ACC112 (cell line): ENCODE results near the gene KCNK15.

Experiments
- H2AFZ ChIP-seq: fragments of 200-600 bp; sonication (generic); one replicate; pipeline ENCODE4 v1.6.0; 2017; ENCODE audit warnings: antibody characterized with exemption, low read length; ENCODE audit not compliant: unreplicated experiment
- H3K27ac ChIP-seq: fragments of 200-600 bp; sonication (generic); 2 replicates; pipeline ENCODE4 v1.5.1; 2014; ENCODE audit warnings: low read depth, mild to moderate bottlenecking, antibody characterized with exemption, low read length, moderate library complexity
- H3K27me3 ChIP-seq: fragments of 200-600 bp; sonication (generic); 2 replicates; pipeline ENCODE4 v1.6.1; 2014; ENCODE audit warnings: mild to moderate bottlenecking, antibody characterized with exemption, low read length, moderate library complexity, mixed read lengths; ENCODE audit not compliant: insufficient read depth
- H3K36me3 ChIP-seq: fragments of 200-600 bp; sonication (generic); 2 replicates; pipeline ENCODE4 v1.6.1; 2016; ENCODE audit warnings: mild to moderate bottlenecking, antibody characterized with exemption, low read length, moderate library complexity, mixed read lengths; ENCODE audit not compliant: insufficient read depth
- H3K4me1 ChIP-seq: fragments of 200-600 bp; sonication (generic); one replicate; pipeline ENCODE4 v1.6.1; 2016; ENCODE audit warnings: low read length, mixed read lengths; ENCODE audit not compliant: insufficient read depth, unreplicated experiment, control insufficient read depth
- H3K4me3 ChIP-seq: fragments of 200-600 bp; sonication (generic); 2 replicates; pipeline ENCODE4 v1.5.1; 2014; ENCODE audit warnings: mild to moderate bottlenecking, low read depth, low read length
- H3K79me2 ChIP-seq: fragments of 200-600 bp; sonication (generic); one replicate; pipeline ENCODE4 v1.6.0; 2016; ENCODE audit warnings: low read length; ENCODE audit not compliant: control insufficient read depth, unreplicated experiment, insufficient read depth

KCNK15 gene

DNA sequence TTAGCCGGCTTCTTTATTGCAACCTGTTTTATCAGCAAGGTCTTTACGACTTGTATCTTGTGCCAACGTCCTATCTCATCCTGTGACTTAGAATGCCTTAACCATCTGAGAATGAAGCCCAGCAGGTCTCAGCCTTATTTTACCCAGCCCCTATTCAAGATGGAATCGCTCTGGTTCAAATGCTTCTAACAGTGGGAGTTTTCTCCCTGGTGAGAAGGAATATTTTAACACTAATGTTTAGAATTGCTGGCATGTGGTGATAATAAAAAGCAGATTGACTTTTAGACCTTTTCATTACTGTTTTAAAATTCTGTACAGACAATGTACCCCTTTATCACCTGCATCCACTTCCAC is 9.9 kb upstream of the KCNK15 start:
- H3K4me1 ChIP-seq = peaks cover 35% of the 10 kb centered on the region
- peak overlapping the region; percentile 17 for H2AFZ ChIP-seq

DNA sequence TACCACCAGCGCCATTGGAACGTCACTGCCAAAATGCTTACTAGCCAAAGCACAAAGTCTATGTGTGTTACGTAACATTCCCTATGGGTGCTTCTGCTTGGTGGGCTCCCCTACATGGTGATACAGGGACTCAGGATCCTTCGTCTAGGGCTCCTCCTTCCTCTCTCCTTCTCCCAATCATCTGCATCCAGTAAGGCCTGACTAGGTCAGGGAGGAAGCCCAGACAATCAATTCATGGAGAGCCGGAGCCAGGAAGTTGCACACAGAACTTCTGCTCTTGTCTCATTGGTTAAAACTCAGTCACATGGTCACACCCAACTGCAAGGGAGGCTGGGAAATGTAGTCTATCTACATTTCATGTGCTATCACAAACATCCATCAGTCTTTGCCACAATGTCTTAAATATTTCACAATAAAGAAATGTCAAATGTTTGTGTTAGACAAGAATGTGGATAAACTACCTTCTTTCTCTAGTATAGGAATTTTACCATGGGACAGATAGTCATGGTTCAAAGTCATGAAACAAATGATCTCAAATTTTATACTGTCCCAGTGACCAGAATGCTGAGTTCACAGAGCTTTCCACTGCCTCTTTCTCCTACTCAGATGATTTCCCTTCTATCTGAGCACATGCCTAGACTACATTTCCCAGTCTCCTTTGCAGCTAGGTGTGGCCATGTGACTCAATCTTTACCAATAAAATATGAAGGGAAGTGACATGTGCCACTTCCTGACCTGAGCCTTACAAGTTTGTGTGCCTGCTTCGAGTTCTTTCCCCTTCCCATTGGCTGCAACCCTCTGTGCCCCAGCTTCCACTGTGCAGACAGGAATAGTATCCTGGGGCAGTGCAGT is 9.3 kb upstream of the KCNK15 start:
- no peaks in the 10 kb centered on the region for H3K79me2 ChIP-seq
- no peaks in the 10 kb centered on the region for H3K36me3 ChIP-seq
- peak overlapping the region; percentile 48; the same call in 1 of the 2 replicates for H3K27ac ChIP-seq
- H3K4me3 ChIP-seq = peak overlapping the region; percentile 17; the same call in 1 of the 2 replicates
- no peaks in the 10 kb centered on the region for H3K27me3 ChIP-seq
- peaks cover 32% of the 10 kb centered on the region for H3K4me1 ChIP-seq
- peak overlapping the region; percentile 17 for H2AFZ ChIP-seq

More for the DNA sequence above, 9.9 kb upstream of the KCNK15 start:
- Histone ChIP-seq H3K27ac (peak overlapping the region; percentile 48; the same call in 1 of the 2 replicates), H3K36me3 (no peaks in the 10 kb centered on the region), H3K27me3 (no peaks in the 10 kb centered on the region), H3K4me3 (peak overlapping the region; percentile 17; the same call in 1 of the 2 replicates), H3K79me2 (no peaks in the 10 kb centered on the region)

DNA sequence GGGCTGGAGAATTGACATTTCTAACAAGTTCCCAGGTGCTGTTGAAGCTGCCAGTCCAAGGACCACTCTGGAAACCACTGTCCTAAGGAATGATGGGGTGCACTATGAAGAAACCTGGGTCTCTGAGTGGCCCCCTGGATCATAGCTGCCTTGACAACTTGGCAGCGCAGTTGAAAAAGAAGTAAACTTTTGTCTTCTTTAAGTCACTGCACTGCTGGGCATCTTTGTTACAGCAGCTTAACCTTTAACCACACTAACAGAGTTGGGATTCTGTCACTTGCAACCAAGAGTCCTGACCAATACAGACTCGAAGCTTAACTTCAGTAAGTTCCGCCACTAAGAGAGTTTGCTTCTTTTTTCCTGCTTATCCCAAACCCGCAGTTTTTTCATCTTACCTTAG is 8.5 kb upstream of the KCNK15 start:
- H3K36me3 ChIP-seq = no peaks in the 10 kb centered on the region
- H3K79me2 ChIP-seq = no peaks in the 10 kb centered on the region
- H3K4me3 ChIP-seq = no peak overlapping the region
- H2AFZ ChIP-seq = no peak overlapping the region
- H3K4me1 ChIP-seq = peaks cover 27% of the 10 kb centered on the region
- no peaks in the 10 kb centered on the region for H3K27me3 ChIP-seq
- no peak overlapping the region for H3K27ac ChIP-seq

DNA sequence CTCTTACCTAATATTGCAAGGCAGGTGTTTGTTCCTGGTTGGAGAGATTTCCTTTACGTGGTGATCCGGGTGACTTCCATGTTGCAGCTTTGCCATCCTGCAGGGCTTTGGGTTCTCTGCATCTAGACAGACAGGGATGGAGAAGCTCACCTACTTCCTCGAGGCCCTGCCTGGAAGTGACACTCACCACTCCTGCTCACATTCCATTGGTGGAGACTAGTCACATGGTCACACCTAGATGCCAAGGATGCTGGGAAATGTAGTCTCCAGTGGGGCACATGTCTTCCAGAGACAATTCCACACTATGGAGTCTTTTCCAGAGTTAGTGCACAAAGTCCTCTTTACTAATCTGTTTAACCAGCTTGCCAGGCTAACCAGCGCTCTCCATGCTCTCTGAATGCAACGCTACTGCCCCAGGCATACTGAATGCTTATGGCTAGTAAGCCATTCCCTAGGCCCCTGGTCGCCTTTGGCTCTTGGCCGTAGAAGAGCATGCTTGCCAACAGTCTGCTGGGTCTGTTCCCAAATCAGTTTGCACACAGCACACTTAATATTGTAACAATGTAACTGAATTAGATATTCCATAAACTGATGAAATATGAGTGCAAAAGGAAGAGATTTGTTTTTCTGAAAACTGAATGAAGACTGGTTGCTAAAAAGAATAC is 6.7 kb upstream of the KCNK15 start:
- no peaks in the 10 kb centered on the region for H3K79me2 ChIP-seq
- H3K4me1 ChIP-seq = peaks cover 17% of the 10 kb centered on the region
- H2AFZ ChIP-seq = no peak overlapping the region
- H3K27me3 ChIP-seq = no peaks in the 10 kb centered on the region
- no peak overlapping the region for H3K27ac ChIP-seq
- no peak overlapping the region for H3K4me3 ChIP-seq
- H3K36me3 ChIP-seq = no peaks in the 10 kb centered on the region

DNA sequence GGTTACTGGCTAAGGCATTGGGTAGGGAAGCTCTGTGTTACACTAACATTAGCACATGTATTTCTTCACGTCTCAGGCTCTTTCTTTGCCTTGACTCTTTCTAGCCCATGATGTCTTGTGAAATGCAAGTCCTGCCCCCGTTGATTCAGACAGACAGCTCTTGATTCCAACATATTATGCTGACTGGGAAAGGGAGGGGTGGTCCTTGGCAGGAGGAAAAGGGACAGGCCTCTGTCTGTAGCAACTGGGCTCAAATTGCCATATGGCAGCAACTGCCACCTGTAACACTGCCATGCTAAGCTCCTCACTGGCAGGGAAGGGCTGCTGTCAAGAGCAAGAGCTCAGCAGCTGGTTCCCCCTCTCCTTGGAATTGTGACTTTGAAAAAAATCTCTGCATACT is 5.7 kb upstream of the KCNK15 start:
- H3K4me1 ChIP-seq = peaks cover 10% of the 10 kb centered on the region
- no peaks in the 10 kb centered on the region for H3K36me3 ChIP-seq
- no peak overlapping the region for H2AFZ ChIP-seq
- no peaks in the 10 kb centered on the region for H3K27me3 ChIP-seq
- H3K4me3 ChIP-seq = no peak overlapping the region
- no peaks in the 10 kb centered on the region for H3K79me2 ChIP-seq
- H3K27ac ChIP-seq = no peak overlapping the region

DNA sequence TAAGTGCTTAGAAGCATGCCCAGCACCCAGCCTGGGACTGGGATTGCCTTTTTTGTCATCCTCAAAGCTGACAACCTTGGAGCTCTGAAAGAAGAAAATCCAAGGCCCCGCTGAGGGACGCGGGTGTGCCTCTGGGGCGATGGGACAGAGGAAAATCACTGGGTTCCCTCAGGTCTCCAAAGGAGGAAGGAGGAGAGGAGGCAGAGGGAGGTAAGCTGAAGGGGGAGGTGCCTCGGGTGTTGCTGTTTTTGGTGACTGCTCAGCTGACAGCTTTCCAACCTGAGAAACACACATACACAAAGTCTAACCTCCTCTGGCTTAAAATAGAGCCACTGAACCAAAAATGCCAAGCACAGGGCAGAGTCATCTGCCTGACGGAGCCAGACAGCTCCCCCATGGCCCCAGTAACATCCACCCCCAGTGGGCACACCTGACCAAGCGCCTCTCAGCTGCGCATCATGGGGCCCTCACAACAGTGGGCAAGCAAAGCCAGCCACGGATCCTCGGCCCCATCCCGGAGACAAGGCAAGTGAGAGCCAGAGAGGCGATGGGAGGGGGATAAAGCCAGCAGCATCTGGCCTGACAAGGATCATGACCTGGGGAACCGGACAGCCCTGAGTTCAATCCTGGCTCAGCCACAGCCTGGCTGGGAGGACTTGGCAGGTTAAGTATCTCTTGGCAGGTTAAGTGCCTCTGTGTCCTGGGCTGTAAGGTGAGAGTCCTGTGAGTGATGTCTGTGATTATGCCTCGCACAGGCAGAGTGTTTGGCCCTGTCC is 3.2 kb upstream of the KCNK15 start:
- no peak overlapping the region for H3K4me3 ChIP-seq
- H2AFZ ChIP-seq = no peak overlapping the region
- peaks cover 10% of the 10 kb centered on the region; the same call in 1 of the 2 replicates for H3K27me3 ChIP-seq
- H3K4me1 ChIP-seq = peaks cover 6% of the 10 kb centered on the region
- no peaks in the 10 kb centered on the region for H3K36me3 ChIP-seq
- H3K27ac ChIP-seq = no peak overlapping the region
- H3K79me2 ChIP-seq = no peaks in the 10 kb centered on the region

DNA sequence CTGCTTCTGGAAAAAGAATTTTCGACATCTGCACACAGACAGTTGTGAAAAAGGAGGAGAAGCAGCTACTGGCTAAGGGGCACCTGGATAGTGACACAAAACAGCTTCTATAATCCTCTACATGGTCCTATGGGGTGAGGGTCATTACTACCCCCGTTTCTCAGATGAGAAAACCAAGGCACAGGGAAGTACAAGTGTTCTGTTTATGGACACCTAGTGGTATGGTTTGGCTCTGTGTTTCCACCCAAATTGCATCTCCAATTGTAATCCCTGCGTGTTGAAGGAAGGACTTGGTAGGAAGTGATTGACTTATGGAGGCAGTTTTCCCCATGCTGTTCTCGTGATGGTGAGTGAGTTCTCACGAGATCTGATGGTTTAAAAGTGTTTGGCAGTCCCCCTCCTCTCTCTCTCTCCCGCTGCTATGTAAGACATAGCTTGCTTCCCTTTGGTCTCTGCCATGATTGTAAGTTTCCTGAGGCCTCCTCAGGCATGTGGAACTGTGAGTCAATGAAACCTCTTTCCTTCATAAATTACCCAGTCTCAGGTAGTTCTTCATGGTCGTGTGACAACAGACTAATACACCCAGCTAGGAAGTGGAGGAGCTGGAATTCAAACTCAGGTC is 2.5 kb upstream of the KCNK15 start:
- H3K36me3 ChIP-seq = no peaks in the 10 kb centered on the region
- H3K79me2 ChIP-seq = no peaks in the 10 kb centered on the region
- peaks cover 6% of the 10 kb centered on the region for H3K4me1 ChIP-seq
- H3K4me3 ChIP-seq = no peak overlapping the region
- no peak overlapping the region for H2AFZ ChIP-seq
- H3K27me3 ChIP-seq = peaks cover 10% of the 10 kb centered on the region; the same call in 1 of the 2 replicates
- no peak overlapping the region for H3K27ac ChIP-seq

DNA sequence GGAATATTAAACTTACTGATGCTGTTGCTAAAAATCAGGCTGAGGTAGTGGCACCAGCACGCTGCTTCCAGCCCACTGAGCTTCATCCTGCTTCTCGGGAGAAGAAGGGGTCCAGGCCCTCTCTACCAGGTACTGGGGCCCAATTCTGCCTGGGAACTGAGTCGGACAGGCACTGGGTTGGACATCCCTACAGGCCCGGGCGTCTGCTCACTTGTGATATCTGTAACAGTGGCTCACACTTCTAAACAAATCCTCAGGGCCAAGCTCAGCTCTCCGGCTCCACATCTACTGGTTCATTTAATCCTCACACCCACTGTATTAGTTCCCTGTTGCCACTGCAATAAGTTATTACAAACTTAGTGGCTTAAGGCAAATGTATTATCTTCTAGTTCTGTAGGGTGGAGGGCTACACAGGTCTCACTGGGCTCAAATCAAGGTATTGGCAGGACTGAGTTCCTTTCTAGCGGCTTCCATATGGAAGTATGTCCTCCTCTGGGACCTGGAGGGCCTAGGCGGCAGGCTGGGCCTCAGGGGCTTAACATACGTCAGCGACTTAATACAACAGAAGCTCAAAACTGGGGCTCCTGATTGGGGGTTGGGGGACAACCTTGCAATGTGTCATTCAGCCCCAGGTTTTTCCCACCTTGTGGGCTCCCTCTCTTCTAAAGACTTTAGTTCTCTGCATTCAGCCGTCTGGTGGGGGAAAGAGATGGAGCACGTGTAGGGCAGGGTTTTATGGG is 1.6 kb upstream of the KCNK15 start:
- no peak overlapping the region for H3K27ac ChIP-seq
- peaks cover 10% of the 10 kb centered on the region; the same call in 1 of the 2 replicates for H3K27me3 ChIP-seq
- H3K36me3 ChIP-seq = no peaks in the 10 kb centered on the region
- H3K79me2 ChIP-seq = no peaks in the 10 kb centered on the region
- no peak overlapping the region for H3K4me3 ChIP-seq
- H2AFZ ChIP-seq = no peak overlapping the region
- H3K4me1 ChIP-seq = peaks cover 6% of the 10 kb centered on the region

DNA sequence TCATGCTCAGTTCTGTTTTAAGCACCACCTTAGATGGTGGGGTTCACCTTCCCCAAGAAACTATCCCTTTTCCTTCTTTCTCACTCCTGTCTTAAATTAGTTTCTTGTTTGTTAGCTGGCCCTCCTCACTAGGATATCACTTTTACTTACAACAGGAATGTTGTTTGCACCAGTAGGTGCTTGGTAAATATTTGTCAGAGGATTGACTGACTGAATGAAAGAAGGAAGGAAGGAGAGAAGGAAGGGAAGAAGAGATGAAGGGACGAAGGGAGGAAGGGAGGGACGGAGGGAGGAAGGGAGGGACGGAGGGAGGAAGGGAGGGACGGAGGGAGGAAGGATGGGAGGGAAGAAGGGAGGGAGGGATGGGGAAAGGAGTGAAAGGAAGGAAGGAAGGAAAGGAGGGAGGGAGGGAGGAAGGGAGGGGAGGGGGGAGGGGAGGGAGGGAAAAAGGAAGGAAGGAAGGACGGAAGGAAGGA is 505 bp upstream of the KCNK15 start:
- H3K36me3 ChIP-seq = no peaks in the 10 kb centered on the region
- H3K79me2 ChIP-seq = no peaks in the 10 kb centered on the region
- H3K4me3 ChIP-seq = peak overlapping the region; percentile 79; the same call in 1 of the 2 replicates
- H3K27me3 ChIP-seq = peaks cover 10% of the 10 kb centered on the region; the same call in 1 of the 2 replicates
- H3K4me1 ChIP-seq = peaks cover 6% of the 10 kb centered on the region
- H3K27ac ChIP-seq = no peak overlapping the region
- H2AFZ ChIP-seq = no peak overlapping the region
